Measurements from ENCODE around the gene NAP1L4. TPM values are rescaled to one million over a fixed set of nuclear protein-coding genes. Genes with fewer than 3 reads are reported as not detected.
"Not testable (repeated sequence)": the region's sequence is repeated elsewhere in the genome, so short reads cannot be mapped to it uniquely, and the experiment has no call there.

NAP1L4 gene
- polyA plus RNA-seq, 3 donors, result 33.1 to 59.3 (median 55.6) TPM

- WGBS, 3 donors, result 87 to 91% (median 91%) methylated on average over 13 of the region's 13 CpGs
- H3K27ac ChIP-seq (ENCODE audit: low read depth, low read length), result no peak overlapping the region
Observed at GRCh38 chr11:2919837-2920236, 72.3 kb downstream of the NAP1L4 start.

GRCh38 chr11:2919188-2919587, 72.9 kb downstream of the NAP1L4 start:
- 92 to 95% (median 95%) methylated on average over 9 of the region's 9 CpGs for WGBS, 3 donors
- H3K27ac ChIP-seq (ENCODE audit: low read depth, low read length), result no peak overlapping the region

- no peak overlapping the region for H3K27ac ChIP-seq (ENCODE audit: low read depth, low read length)
- 83 to 88% (median 85%) methylated on average over 25 of the region's 25 CpGs for WGBS, 3 donors
Observed at GRCh38 chr11:2917842-2918490, 74.2 kb downstream of the NAP1L4 start.

- 90 to 95% (median 93%) methylated on average over 13 to 16 of the region's 16 CpGs for WGBS, 3 donors
Observed at GRCh38 chr11:2916892-2917645, 75.1 kb downstream of the NAP1L4 start.

GRCh38 chr11:2916114-2916891, 75.8 kb downstream of the NAP1L4 start:
- WGBS, 3 donors, result 85 to 90% (median 90%) methylated on average over 20 of the region's 20 CpGs
- H3K27ac ChIP-seq (ENCODE audit: low read depth, low read length), result no peak overlapping the region

More at GRCh38 chr11:2916892-2917645, 75.1 kb downstream of the NAP1L4 start:
- no peak overlapping the region for H3K27ac ChIP-seq (ENCODE audit: low read depth, low read length)

GRCh38 chr11:2915473-2915872, 76.7 kb downstream of the NAP1L4 start:
- H3K27ac ChIP-seq (ENCODE audit: low read depth, low read length), result no peak overlapping the region
- 84 to 94% (median 92%) methylated on average over 11 of the region's 11 CpGs for WGBS, 3 donors

- WGBS, 3 donors, result 75 to 90% (median 78%) methylated on average over 18 of the region's 18 CpGs
- H3K27ac ChIP-seq (ENCODE audit: low read depth, low read length), result no peak overlapping the region
Observed at GRCh38 chr11:2914455-2915195, 77.5 kb downstream of the NAP1L4 start.

GRCh38 chr11:2913776-2914175, 78.4 kb downstream of the NAP1L4 start:
- H3K27ac ChIP-seq (ENCODE audit: low read depth, low read length), result no peak overlapping the region
- WGBS, 3 donors, result 73 to 74% (median 74%) methylated on average over 9 of the region's 9 CpGs

- no peak overlapping the region for H3K27ac ChIP-seq (ENCODE audit: low read depth, low read length)
- 78 to 85% (median 81%) methylated on average over 13 of the region's 13 CpGs for WGBS, 3 donors
Observed at GRCh38 chr11:2913019-2913431, 79.1 kb downstream of the NAP1L4 start.

GRCh38 chr11:2912498-2912897, 79.6 kb downstream of the NAP1L4 start:
- H3K27ac ChIP-seq (ENCODE audit: low read depth, low read length), result no peak overlapping the region
- WGBS, 3 donors, result 13 to 71% (median 67%) methylated on average over 5 of the region's 5 CpGs

GRCh38 chr11:2911785-2912391, 80.2 kb downstream of the NAP1L4 start:
- H3K27ac ChIP-seq (ENCODE audit: low read depth, low read length), result no peak overlapping the region
- WGBS, 3 donors, result 42 to 84% (median 69%) methylated on average over 11 to 12 of the region's 12 CpGs

- WGBS, 3 donors, result 89 to 90% (median 89%) methylated on average over 8 to 18 of the region's 18 CpGs
- no peak overlapping the region for H3K27ac ChIP-seq (ENCODE audit: low read depth, low read length)
Observed at GRCh38 chr11:2911088-2911784, 80.9 kb downstream of the NAP1L4 start.

GRCh38 chr11:2910401-2910955, 81.7 kb downstream of the NAP1L4 start:
- 89 to 94% (median 89%) methylated on average over 13 of the region's 13 CpGs for WGBS, 3 donors
- H3K27ac ChIP-seq (ENCODE audit: low read depth, low read length), result no peak overlapping the region

GRCh38 chr11:2909133-2909902, 82.8 kb downstream of the NAP1L4 start:
- 30 to 48% (median 36%) methylated on average over 54 to 77 of the region's 78 CpGs for WGBS, 3 donors
- no peak overlapping the region for H3K27ac ChIP-seq (ENCODE audit: low read depth, low read length)

GRCh38 chr11:2908130-2908529, 84.0 kb downstream of the NAP1L4 start:
- H3K27ac ChIP-seq (ENCODE audit: low read depth, low read length), result no peak overlapping the region
- WGBS, 3 donors, result 89 to 95% (median 94%) methylated on average over 12 to 14 of the region's 14 CpGs

GRCh38 chr11:2905299-2905698, 86.8 kb downstream of the NAP1L4 start:
- 76 to 86% (median 83%) methylated on average over 7 of the region's 7 CpGs for WGBS, 3 donors
- not testable (repeated sequence) for H3K27ac ChIP-seq (ENCODE audit: low read depth, low read length)
